Upper lobe of right lung (tissue), 1 donor: ENCODE measurements around the gene LRRC49. TPM values are rescaled to one million over a fixed set of nuclear protein-coding genes. Genes with fewer than 3 reads are reported as not detected.

ENCODE experiments used
- ATAC-seq: fragments of 200-7000 bp; cut with Tn5 transposase; one replicate; pipeline ENCODE4 v1.9.1; 2020; ENCODE audit warnings: mild to moderate bottlenecking, moderate library complexity
- DNase-seq: peaks from one replicate; pipeline ENCODE4 v3.0.0-alpha.2; 2020
- H3K27ac ChIP-seq: fragments of 200-600 bp; one replicate; pipeline ENCODE4 v1.8.0; 2022
- H3K27me3 ChIP-seq: fragments of 200-600 bp; one replicate; pipeline ENCODE4 v1.8.0; 2022; ENCODE audit warnings: mild to moderate bottlenecking
- H3K36me3 ChIP-seq: fragments of 200-600 bp; one replicate; pipeline ENCODE4 v1.8.0; 2022
- H3K4me1 ChIP-seq: fragments of 200-600 bp; one replicate; pipeline ENCODE4 v1.8.0; 2022
- H3K4me3 ChIP-seq: fragments of 200-600 bp; one replicate; pipeline ENCODE4 v1.8.0; 2022; ENCODE audit warnings: mild to moderate bottlenecking
- H3K9me3 ChIP-seq: fragments of 200-600 bp; one replicate; pipeline ENCODE4 v1.8.0; 2022
- CTCF ChIP-seq: fragments of 200-600 bp; IDR thresholded peaks from one replicate; pipeline ENCODE4 v1.8.0; 2022; ENCODE audit warnings: antibody characterized with exemption
- intact Hi-C: fragments of 100-400 bp; cut with DNase I; formaldehyde crosslinking; loops from one replicate; pipeline ENCODE4 v1.11.0; 2022
- total RNA-seq: library from RNA; stranded (reverse); fragmentation: NEBNext Ultra II Directional; extraction: Animal tissue kit (Norgen Biotek cat#: 25700); gene quantifications from one replicate; pipeline ENCODE4 v1.2.1, GENCODE V29; 2021
- donor health status: DM: no; HTN: yes; CAD: no; lungs with severe emphysema.

The LRRC49 gene
- total RNA-seq, 1 donor from 2014 or later: 4.3 TPM

- DNase-seq: no peak
- no peaks in the 10 kb centered on the region for H3K4me1 ChIP-seq
- intact Hi-C loops: no loop called here
- H3K36me3 ChIP-seq: no peaks in the 10 kb centered on the region
- H3K27ac ChIP-seq: no peak overlapping the region
- no peak for TF ChIP-seq CTCF
- no peak for ATAC-seq
- no peak overlapping the region for H3K4me3 ChIP-seq
- no peaks in the 10 kb centered on the region for H3K9me3 ChIP-seq
- H3K27me3 ChIP-seq: no peaks in the 10 kb centered on the region
These were observed 205.3 kb downstream of the LRRC49 start for GRCh38 chr15:71097890-71098289.

- Histone ChIP-seq H3K9me3 (no peaks in the 10 kb centered on the region), H3K4me3 (no peak overlapping the region), H3K4me1 (no peaks in the 10 kb centered on the region), H3K27ac (no peak overlapping the region), H3K27me3 (no peaks in the 10 kb centered on the region), H3K36me3 (no peaks in the 10 kb centered on the region)
- ATAC-seq: no peak
- intact Hi-C loops: no loop called here
- no peak for DNase-seq
- TF ChIP-seq CTCF: no peak
These were observed 206.3 kb downstream of the LRRC49 start for GRCh38 chr15:71098920-71099319.

Other genes starting within 250 kb of the LRRC49 start
- 39.9 TPM for gene UACA, start 129.3 kb upstream of the LRRC49 start, total RNA-seq
- 6.2 TPM for gene LARP6, start 38.7 kb upstream of the LRRC49 start, total RNA-seq
- 1.5 TPM for gene THAP10, start 393 bp upstream of the LRRC49 start, total RNA-seq
- 25.6 TPM for gene THSD4, start 222.6 kb downstream of the LRRC49 start, total RNA-seq